Caco-2 (cell line): ENCODE results near the gene DEDD2. TPM values are rescaled to one million over a fixed set of nuclear protein-coding genes. Genes with fewer than 3 reads are reported as not detected.

Experiments
- BruUV-seq: library from RNA; stranded (reverse); fragments of 400-500 nt; replicated peaks from 2 replicates; lab custom pipeline; 2021; lab: Mats Ljungman, UMichigan
- CTCF ChIA-PET: fragments of 300-600 bp; sonication (Branson Sonifier 250); formaldehyde crosslinking; loops from one replicate; lab custom pipeline; 2022; ENCODE audit warnings: antibody characterized with exemption; lab: Charles Lee
- POLR2A ChIA-PET: fragments of 300-600 bp; sonication (Branson Sonifier 250); formaldehyde crosslinking; loops from one replicate; lab custom pipeline; 2022; ENCODE audit warnings: antibody characterized with exemption; lab: Charles Lee
- DNase-seq, 2 experiments: peaks; one replicate each; pipeline versions ENCODE4 v3.0.0 to v3.0.0-alpha.2; 2020 to 2022
- H3K27me3 ChIP-seq: replicated peaks from 2 replicates; pipeline ENCODE4 v1.6.0; 2011; ENCODE audit warnings: low read length; ENCODE audit not compliant: control insufficient read depth, insufficient read depth
- H3K36me3 ChIP-seq: 2 replicates; pipeline ENCODE4 v1.5.1; 2011; ENCODE audit warnings: low read length; ENCODE audit not compliant: control insufficient read depth, insufficient read depth
- H3K4me1 ChIP-seq: fragments of 250-450 bp; sonication (Bioruptor Pico); 2 replicates; pipeline ENCODE4 v1.5.1; 2020; ENCODE audit warnings: mild to moderate bottlenecking
- H3K4me3 ChIP-seq: 2 replicates; pipeline ENCODE4 v1.5.1; 2011; ENCODE audit warnings: low read depth, mild to moderate bottlenecking, control low read depth, low read length
- H3K9me3 ChIP-seq: fragments of 250-450 bp; sonication (Bioruptor Pico); 2 replicates; pipeline ENCODE4 v1.5.1; 2020; ENCODE audit warnings: mild to moderate bottlenecking, moderate library complexity
- H3K27ac Mint-ChIP-seq: one replicate; pipeline ENCODE4 v1.8.0; 2022; ENCODE audit warnings: mixed read lengths; ENCODE audit not compliant: unreplicated experiment
- H3K27me3 Mint-ChIP-seq: one replicate; pipeline ENCODE4 v1.8.0; 2022; ENCODE audit warnings: mixed read lengths; ENCODE audit not compliant: insufficient read depth, unreplicated experiment
- H3K36me3 Mint-ChIP-seq: one replicate; pipeline ENCODE4 v1.8.0; 2022; ENCODE audit warnings: mild to moderate bottlenecking, mixed read lengths; ENCODE audit not compliant: insufficient read depth, unreplicated experiment
- H3K4me1 Mint-ChIP-seq: one replicate; pipeline ENCODE4 v1.8.0; 2022; ENCODE audit warnings: low read depth, mixed read lengths; ENCODE audit not compliant: unreplicated experiment
- H3K4me3 Mint-ChIP-seq: one replicate; pipeline ENCODE4 v1.8.0; 2022; ENCODE audit warnings: mild to moderate bottlenecking, moderate library complexity, mixed read lengths; ENCODE audit not compliant: unreplicated experiment
- H3K9me3 Mint-ChIP-seq: one replicate; pipeline ENCODE4 v1.8.0; 2022; ENCODE audit warnings: mixed read lengths; ENCODE audit not compliant: unreplicated experiment
- intact Hi-C: fragments of 100-400 bp; cut with micrococcal nuclease; formaldehyde crosslinking; loops from one replicate; pipeline ENCODE4 v1.10.0; 2022; ENCODE audit not compliant: unreplicated experiment
- total RNA-seq: library from RNA; stranded (reverse); gene quantifications from 2 replicates; pipeline ENCODE4 v1.2.3, GENCODE V29; 2022
- TF ChIP-seq, protein P1 (sequence below), 2 experiments: fragments of 200-600 bp in 1 of 2; IDR thresholded peaks; 1 replicate in 1 of 2; 2 replicates in 1 of 2; pipeline versions ENCODE4 v1.5.1 to v1.8.0; 2011 to 2022; ENCODE audit warnings: antibody characterized with exemption in 1 of 2, control low read depth in 1 of 2, inconsistent platforms in 1 of 2, low read depth in 1 of 2, low read length in 1 of 2, mild to moderate bottlenecking in 1 of 2, moderate library complexity in 1 of 2; ENCODE audit not compliant: insufficient read depth in 1 of 2, severe bottlenecking in 1 of 2, unreplicated experiment in 1 of 2

DEDD2 gene
- total RNA-seq, 1 experiment from 2014 or later = 31.2 TPM

DNA sequence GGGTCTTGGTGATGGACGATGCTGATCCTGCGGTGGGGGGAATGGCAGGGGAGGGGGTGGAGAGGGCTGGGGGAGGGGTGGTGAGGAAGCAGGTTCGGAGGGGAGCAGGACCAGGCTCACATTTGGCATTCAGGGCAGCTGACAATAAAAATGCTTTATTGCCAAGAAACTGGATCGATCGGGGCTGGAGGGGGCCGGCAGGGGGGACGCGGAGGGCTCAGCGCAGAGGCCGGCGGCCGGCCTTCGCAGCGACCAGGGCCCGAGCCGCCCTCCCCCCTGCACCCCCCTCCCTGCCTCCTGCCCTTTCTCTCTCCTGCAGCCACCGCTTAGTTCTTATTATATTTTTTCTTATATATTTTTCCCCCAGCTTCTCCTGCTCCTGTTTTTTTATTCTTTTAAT is 67.1 kb downstream of the DEDD2 start:
- Histone ChIP-seq H3K4me1 (no peaks in the 10 kb centered on the region), H3K9me3 (no peaks in the 10 kb centered on the region), H3K27me3 (no peaks in the 10 kb centered on the region; the same call in 1 of the 2 replicates), H3K4me3 (no peak overlapping the region), H3K36me3 (no peaks in the 10 kb centered on the region)
- Mint-ChIP-seq H3K4me1 (no peaks in the 10 kb centered on the region), H3K36me3 (no peaks in the 10 kb centered on the region), H3K4me3 (no peak overlapping the region), H3K9me3 (no peaks in the 10 kb centered on the region), H3K27me3 (peaks cover 32% of the 10 kb centered on the region), H3K27ac (no peak overlapping the region)
- ChIA-PET POLR2A (no interaction called here), CTCF (interaction anchor here (0.6 kb wide), 2 partner anchors 19 to 484 kb away, joined by 3 to 7 read pairs; no protein-coding TSS in a partner anchor)
- intact Hi-C loops = no loop called here
- TF ChIP-seq, protein P1, sequence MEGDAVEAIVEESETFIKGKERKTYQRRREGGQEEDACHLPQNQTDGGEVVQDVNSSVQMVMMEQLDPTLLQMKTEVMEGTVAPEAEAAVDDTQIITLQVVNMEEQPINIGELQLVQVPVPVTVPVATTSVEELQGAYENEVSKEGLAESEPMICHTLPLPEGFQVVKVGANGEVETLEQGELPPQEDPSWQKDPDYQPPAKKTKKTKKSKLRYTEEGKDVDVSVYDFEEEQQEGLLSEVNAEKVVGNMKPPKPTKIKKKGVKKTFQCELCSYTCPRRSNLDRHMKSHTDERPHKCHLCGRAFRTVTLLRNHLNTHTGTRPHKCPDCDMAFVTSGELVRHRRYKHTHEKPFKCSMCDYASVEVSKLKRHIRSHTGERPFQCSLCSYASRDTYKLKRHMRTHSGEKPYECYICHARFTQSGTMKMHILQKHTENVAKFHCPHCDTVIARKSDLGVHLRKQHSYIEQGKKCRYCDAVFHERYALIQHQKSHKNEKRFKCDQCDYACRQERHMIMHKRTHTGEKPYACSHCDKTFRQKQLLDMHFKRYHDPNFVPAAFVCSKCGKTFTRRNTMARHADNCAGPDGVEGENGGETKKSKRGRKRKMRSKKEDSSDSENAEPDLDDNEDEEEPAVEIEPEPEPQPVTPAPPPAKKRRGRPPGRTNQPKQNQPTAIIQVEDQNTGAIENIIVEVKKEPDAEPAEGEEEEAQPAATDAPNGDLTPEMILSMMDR (IDR thresholded peaks at IDR 0.05; ENCODE audit: insufficient read depth in 1 of 2, low read depth in 1 of 2, low read length in 1 of 2, severe bottlenecking in 1 of 2, unreplicated experiment in 1 of 2) = no peak
- BruUV-seq = no TSS peak
- DNase-seq = no peak

DNA sequence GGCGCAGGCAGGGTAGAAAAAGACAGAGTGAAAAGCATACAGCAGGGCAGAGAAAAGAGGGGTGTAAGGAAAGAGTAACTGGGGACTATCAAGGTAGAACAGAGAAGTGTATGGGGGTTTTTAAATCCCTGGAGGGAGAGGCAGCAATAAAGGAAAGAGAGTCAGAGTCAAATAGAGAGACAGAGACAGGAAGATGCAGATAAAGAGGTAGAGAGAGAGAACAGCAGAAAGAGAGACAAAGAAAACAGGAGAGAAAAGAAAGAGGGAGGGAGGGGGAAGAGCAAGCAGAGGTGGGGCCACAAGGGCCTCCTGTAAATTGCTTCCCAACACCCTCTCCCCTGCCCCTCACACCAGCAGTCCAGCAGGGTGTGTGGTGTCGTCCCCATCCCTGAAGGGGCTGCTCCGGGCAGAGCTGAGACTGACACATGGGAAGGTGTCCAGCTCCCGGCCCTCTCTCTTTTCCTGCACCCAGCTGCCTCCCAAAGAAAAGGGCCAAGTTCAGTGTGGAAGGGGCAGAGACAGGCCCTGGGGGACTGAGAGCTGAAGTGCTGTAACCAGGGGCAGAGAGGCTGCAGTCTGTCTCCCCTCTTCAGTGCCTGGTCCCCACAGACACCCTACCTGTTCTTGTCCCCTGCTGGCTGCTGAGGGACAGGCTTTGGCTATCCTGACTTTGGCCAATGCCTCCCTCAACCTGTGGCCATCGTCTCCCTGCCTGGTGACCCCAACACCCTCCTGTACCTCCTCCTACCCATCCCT is 67.9 kb downstream of the DEDD2 start:
- peaks cover 30% of the 10 kb centered on the region for H3K27me3 Mint-ChIP-seq
- Histone ChIP-seq H3K36me3 (no peaks in the 10 kb centered on the region), H3K9me3 (no peaks in the 10 kb centered on the region), H3K4me3 (no peak overlapping the region), H3K27me3 (no peaks in the 10 kb centered on the region; the same call in 1 of the 2 replicates), H3K4me1 (no peaks in the 10 kb centered on the region)
- no TSS peak for BruUV-seq
- TF ChIP-seq, protein P1 (IDR thresholded peaks at IDR 0.05; ENCODE audit: insufficient read depth in 1 of 2, low read depth in 1 of 2, low read length in 1 of 2, severe bottlenecking in 1 of 2, unreplicated experiment in 1 of 2) = no peak
- CTCF ChIA-PET = no interaction called here
- no peak for DNase-seq
- no peaks in the 10 kb centered on the region for H3K36me3 Mint-ChIP-seq
- no peak overlapping the region for H3K4me3 Mint-ChIP-seq
- no peaks in the 10 kb centered on the region for H3K9me3 Mint-ChIP-seq
- intact Hi-C loops = no loop called here
- H3K27ac Mint-ChIP-seq = no peak overlapping the region
- POLR2A ChIA-PET = no interaction called here
- H3K4me1 Mint-ChIP-seq = no peaks in the 10 kb centered on the region

Other genes starting within 250 kb of the DEDD2 start
- 0.54 and 0.84 TPM in 2 replicates for gene ATP1A3, start 223.4 kb downstream of the DEDD2 start, total RNA-seq
- 0.30 and 0.48 TPM in 2 replicates for gene GRIK5, start 147.5 kb downstream of the DEDD2 start, total RNA-seq
- 22.4 and 22.7 TPM in 2 replicates for gene ZNF574, start 141.5 kb downstream of the DEDD2 start, total RNA-seq
- 0.95 and 1.5 TPM in 2 replicates for gene POU2F2, start 85.2 kb downstream of the DEDD2 start, total RNA-seq
- gene ZNF526, start 2.6 kb upstream of the DEDD2 start, total RNA-seq = 19.4 and 22.6 TPM in 2 replicates
- 59.6 and 60.2 TPM in 2 replicates for gene GSK3A, start 24.9 kb upstream of the DEDD2 start, total RNA-seq
- gene ERF, start 37.5 kb upstream of the DEDD2 start, total RNA-seq = 134 and 149 TPM in 2 replicates
- 44.8 and 47.8 TPM in 2 replicates for gene CIC, start 51.6 kb upstream of the DEDD2 start, total RNA-seq
- gene PRR19, start 84.5 kb upstream of the DEDD2 start, total RNA-seq = 2.8 and 2.9 TPM in 2 replicates
- 94.0 and 103 TPM in 2 replicates for gene PAFAH1B3, start 84.9 kb upstream of the DEDD2 start, total RNA-seq
- gene TMEM145, start 95.6 kb upstream of the DEDD2 start, total RNA-seq = 2.2 and 2.5 TPM in 2 replicates
- gene MEGF8, start 108.0 kb upstream of the DEDD2 start, total RNA-seq = 17.9 and 19.3 TPM in 2 replicates
- 4.1 and 5.3 TPM in 2 replicates for gene CNFN, start 172.6 kb upstream of the DEDD2 start, total RNA-seq
- 20.0 and 21.7 TPM in 2 replicates for gene LIPE, start 209.7 kb upstream of the DEDD2 start, total RNA-seq
- 1.1 and 1.3 TPM in 2 replicates for gene CXCL17, start 225.3 kb upstream of the DEDD2 start, total RNA-seq